B cell (primary cell): Measurements from ENCODE around the gene SCFD2. TPM values are rescaled to one million over a fixed set of nuclear protein-coding genes. Genes with fewer than 3 reads are reported as not detected.

Experiments
- ATAC-seq: fragments of 200-7000 bp; cut with Tn5 transposase; one replicate; pipeline ENCODE4 v1.10.0; 2021; ENCODE audit warnings: low read depth, mild to moderate bottlenecking, moderate number of reproducible peaks, moderate library complexity
- CTCF ChIA-PET: fragments of 350-600 bp; sonication (Branson Sonifier 250); formaldehyde crosslinking; loops from one replicate; lab custom pipeline; 2021; ENCODE audit warnings: antibody characterized with exemption, inconsistent platforms; lab: Charles Lee
- POLR2A ChIA-PET: fragments of 350-600 bp; sonication (Branson Sonifier 250); formaldehyde crosslinking; loops from one replicate; lab custom pipeline; 2021; ENCODE audit warnings: antibody characterized with exemption; lab: Charles Lee
- DNase-seq: peaks from one replicate; pipeline ENCODE4 v3.0.0; 2013
- H2AFZ ChIP-seq: 2 replicates; pipeline ENCODE4 v1.6.1; 2012; ENCODE audit warnings: mild to moderate bottlenecking, low read depth, low read length; ENCODE audit not compliant: insufficient read depth, poor library complexity, severe bottlenecking
- H3K27ac ChIP-seq, 2 donors: 1 replicate in 1 of 2; 2 replicates in 1 of 2; pipeline ENCODE4 v1.5.1; 2012 to 2013; ENCODE audit warnings: low read length in 2 of 2, mild to moderate bottlenecking in 2 of 2, moderate library complexity in 1 of 2
- H3K27me3 ChIP-seq, 4 experiments: fragments of 200-600 bp in 1 of 4; sonication (generic) in 1 of 4; replicated peaks in 1 of 4; 1 replicate in 2 of 4; 2 replicates in 2 of 4; pipeline versions ENCODE4 v1.6.1 to v1.7.0; 2013 to 2016; ENCODE audit warnings: low read length in 3 of 4, mild to moderate bottlenecking in 2 of 4, mixed read lengths in 1 of 4, moderate library complexity in 1 of 4; ENCODE audit not compliant: insufficient read depth in 4 of 4, control insufficient read depth in 3 of 4; ENCODE audit errors: control extremely low read depth in 1 of 4
- H3K36me3 ChIP-seq, 2 experiments: replicated peaks in 1 of 2; 1 replicate in 1 of 2; 2 replicates in 1 of 2; pipeline versions ENCODE4 v1.6.1 to v1.7.1; 2013; ENCODE audit warnings: low read length in 1 of 2; ENCODE audit not compliant: insufficient read depth in 2 of 2, control insufficient read depth in 1 of 2; ENCODE audit errors: control extremely low read depth in 1 of 2, extremely low read depth in 1 of 2
- H3K4me1 ChIP-seq, 2 donors: fragments of 200-600 bp in 1 of 2; sonication (generic) in 1 of 2; 1 replicate in 1 of 2; 2 replicates in 1 of 2; pipeline versions ENCODE4 v1.5.1 to v1.6.1; 2013 to 2017; ENCODE audit warnings: low read length in 2 of 2; ENCODE audit not compliant: control insufficient read depth in 2 of 2, insufficient read depth in 2 of 2
- H3K4me2 ChIP-seq: replicated peaks from 2 replicates; pipeline ENCODE3; 2012; ENCODE audit warnings: mild to moderate bottlenecking, low read depth, low read length; ENCODE audit not compliant: poor library complexity, severe bottlenecking
- H3K4me3 ChIP-seq, 5 experiments: fragments of 200-600 bp in 1 of 5; sonication (generic) in 1 of 5; 1 replicate in 3 of 5; 2 replicates in 2 of 5; pipeline versions ENCODE4 v1.5.1 to v1.7.0; 2011 to 2016; ENCODE audit warnings: low read length in 4 of 5, mild to moderate bottlenecking in 4 of 5, low read depth in 2 of 5, control low read depth in 1 of 5, moderate library complexity in 1 of 5; ENCODE audit not compliant: insufficient read depth in 1 of 5; ENCODE audit errors: control extremely low read depth in 1 of 5, extremely low read depth in 1 of 5
- H3K79me2 ChIP-seq: fragments of 200-600 bp; sonication (generic); one replicate; pipeline ENCODE4 v1.6.0; 2016; ENCODE audit warnings: low read length; ENCODE audit not compliant: control insufficient read depth, insufficient read depth
- H3K9ac ChIP-seq: fragments of 200-600 bp; sonication (generic); 2 replicates; pipeline ENCODE4 v1.6.1; 2017; ENCODE audit warnings: mild to moderate bottlenecking, low read length, moderate library complexity
- H3K9me3 ChIP-seq, 3 donors: one replicate each; pipeline versions ENCODE4 v1.6.1 to v1.7.1; 2013; ENCODE audit warnings: low read length in 2 of 3; ENCODE audit not compliant: control insufficient read depth in 2 of 3, insufficient read depth in 1 of 3; ENCODE audit errors: control extremely low read depth in 1 of 3
- H4K20me1 ChIP-seq: 2 replicates; pipeline ENCODE4 v1.6.0; 2012; ENCODE audit warnings: mild to moderate bottlenecking, low read length; ENCODE audit not compliant: insufficient read depth, control insufficient read depth, poor library complexity, severe bottlenecking
- H3K27ac Mint-ChIP-seq: one replicate; pipeline ENCODE4 v1.8.0; 2021; ENCODE audit warnings: mixed read lengths
- H3K27me3 Mint-ChIP-seq: one replicate; pipeline ENCODE4 v1.8.0; 2021; ENCODE audit warnings: mixed read lengths
- H3K4me1 Mint-ChIP-seq: one replicate; pipeline ENCODE4 v1.8.0; 2021; ENCODE audit warnings: mixed read lengths
- H3K4me3 Mint-ChIP-seq: one replicate; pipeline ENCODE4 v1.8.0; 2021; ENCODE audit warnings: mixed read lengths
- H3K9me3 Mint-ChIP-seq: one replicate; pipeline ENCODE4 v1.8.0; 2022; ENCODE audit warnings: mixed read lengths; ENCODE audit not compliant: insufficient read depth
- EZH2 ChIP-seq: IDR thresholded peaks from 2 replicates; pipeline ENCODE4 v1.6.1; 2012; ENCODE audit warnings: borderline replicate concordance, low read depth, mild to moderate bottlenecking, moderate library complexity, low read length; ENCODE audit not compliant: insufficient read depth, poor library complexity, severe bottlenecking
- WGBS: methylation state at CpG from one replicate; pipeline ENCODE4 v1.1.5; 2013; ENCODE audit warnings: missing lambda C conversion rate; ENCODE audit not compliant: insufficient coverage; 5-methylcytosine and 5-hydroxymethylcytosine counted together
- intact Hi-C: fragments of 100-400 bp; cut with micrococcal nuclease; formaldehyde crosslinking; loops from one replicate; pipeline ENCODE4 v1.10.0; 2022
- polyA plus RNA-seq: library from polyadenylated mRNA; depleted of rRNA; stranded (reverse); fragments of >200 nt; gene quantifications from 2 replicates; pipeline ENCODE4 v1.2.3, GENCODE V29; 2012
- total RNA-seq, 2 donors: library from RNA; stranded (reverse); fragments of 120-200 nt in 1 of 2; gene quantifications; 1 replicate in 1 of 2; 2 replicates in 1 of 2; pipeline versions ENCODE4 v1.2.3 to v1.2.4, GENCODE V29; 2013 to 2022
- TF ChIP-seq, protein P1 (sequence below): fragments of 200-600 bp; IDR thresholded peaks from one replicate; pipeline ENCODE4 v1.8.0; 2022; ENCODE audit warnings: antibody characterized with exemption, mild to moderate bottlenecking

SCFD2 gene
- total and polyA plus RNA-seq, 2 donors (not counting 1 experiment from before 2014, with no cell fraction given): 12.8 to 20.4 TPM

DNA sequence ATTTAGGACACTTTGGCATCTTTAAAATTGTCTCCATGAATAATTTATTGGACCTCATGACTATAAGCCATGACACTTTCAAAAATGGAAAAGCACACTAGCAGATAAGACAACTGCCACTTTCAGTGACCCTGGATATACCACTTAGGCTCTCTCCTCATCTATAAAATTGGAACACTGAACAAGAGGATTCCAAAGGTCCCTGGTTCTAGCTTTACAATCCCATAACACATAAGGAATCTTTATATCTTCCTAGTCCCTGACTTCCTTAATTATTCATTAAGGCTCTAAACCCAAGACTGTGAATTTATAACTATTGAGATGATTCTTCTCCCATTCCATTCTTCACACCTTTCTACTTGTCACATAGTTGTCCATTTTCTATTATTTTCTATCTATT lies 190.2 kb downstream of the SCFD2 start:
- H3K9me3 Mint-ChIP-seq: no peaks in the 10 kb centered on the region
- Histone ChIP-seq H4K20me1 (no peaks in the 10 kb centered on the region), H3K36me3 (no peaks in the 10 kb centered on the region), H3K27me3 (no peaks in the 10 kb centered on the region), H3K4me2 (peak overlapping the region; percentile 73), H3K4me3 (no peak overlapping the region), H3K9me3 (peaks cover 1 to 13% (median 7%) of the 10 kb centered on the region in 3 donors), H3K27ac (peak overlapping the region in 1 of 2 donors; percentile 80), H3K9ac (no peak overlapping the region), H3K79me2 (no peaks in the 10 kb centered on the region), H3K4me1 (peaks cover 10 to 26% of the 10 kb centered on the region in 2 donors), H2AFZ (no peak overlapping the region)
- intact Hi-C loops: no loop called here
- CTCF ChIA-PET: no interaction called here
- TF ChIP-seq, protein P1, sequence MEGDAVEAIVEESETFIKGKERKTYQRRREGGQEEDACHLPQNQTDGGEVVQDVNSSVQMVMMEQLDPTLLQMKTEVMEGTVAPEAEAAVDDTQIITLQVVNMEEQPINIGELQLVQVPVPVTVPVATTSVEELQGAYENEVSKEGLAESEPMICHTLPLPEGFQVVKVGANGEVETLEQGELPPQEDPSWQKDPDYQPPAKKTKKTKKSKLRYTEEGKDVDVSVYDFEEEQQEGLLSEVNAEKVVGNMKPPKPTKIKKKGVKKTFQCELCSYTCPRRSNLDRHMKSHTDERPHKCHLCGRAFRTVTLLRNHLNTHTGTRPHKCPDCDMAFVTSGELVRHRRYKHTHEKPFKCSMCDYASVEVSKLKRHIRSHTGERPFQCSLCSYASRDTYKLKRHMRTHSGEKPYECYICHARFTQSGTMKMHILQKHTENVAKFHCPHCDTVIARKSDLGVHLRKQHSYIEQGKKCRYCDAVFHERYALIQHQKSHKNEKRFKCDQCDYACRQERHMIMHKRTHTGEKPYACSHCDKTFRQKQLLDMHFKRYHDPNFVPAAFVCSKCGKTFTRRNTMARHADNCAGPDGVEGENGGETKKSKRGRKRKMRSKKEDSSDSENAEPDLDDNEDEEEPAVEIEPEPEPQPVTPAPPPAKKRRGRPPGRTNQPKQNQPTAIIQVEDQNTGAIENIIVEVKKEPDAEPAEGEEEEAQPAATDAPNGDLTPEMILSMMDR: no peak
- no peak for TF ChIP-seq EZH2
- no peak overlapping the region for H3K27ac Mint-ChIP-seq
- H3K4me3 Mint-ChIP-seq: no peak overlapping the region
- H3K4me1 Mint-ChIP-seq: peaks cover 24% of the 10 kb centered on the region
- ATAC-seq (no peak), DNase-seq (no peak)
- POLR2A ChIA-PET: no interaction called here
- no peaks in the 10 kb centered on the region for H3K27me3 Mint-ChIP-seq

- Histone ChIP-seq H2AFZ (no peak overlapping the region), H3K4me1 (peaks cover 10 to 26% of the 10 kb centered on the region in 2 donors), H3K27ac (no peak overlapping the region), H4K20me1 (no peaks in the 10 kb centered on the region), H3K79me2 (no peaks in the 10 kb centered on the region), H3K4me2 (no peak overlapping the region), H3K9me3 (peaks cover 1 to 13% (median 7%) of the 10 kb centered on the region in 3 donors), H3K9ac (no peak overlapping the region), H3K4me3 (no peak overlapping the region), H3K36me3 (no peaks in the 10 kb centered on the region), H3K27me3 (no peaks in the 10 kb centered on the region)
- ChIA-PET CTCF (no interaction called here), POLR2A (no interaction called here)
- no peak for DNase-seq
- no peak overlapping the region for H3K27ac Mint-ChIP-seq
- no peaks in the 10 kb centered on the region for H3K27me3 Mint-ChIP-seq
- no peaks in the 10 kb centered on the region for H3K9me3 Mint-ChIP-seq
- H3K4me1 Mint-ChIP-seq: peaks cover 24% of the 10 kb centered on the region
- TF ChIP-seq, protein P1: no peak
- TF ChIP-seq EZH2: no peak
- ATAC-seq: no peak
- intact Hi-C loops: no loop called here
- 93% methylated on average over 2 of the region's 3 CpGs for WGBS
- no peak overlapping the region for H3K4me3 Mint-ChIP-seq
Measured at GRCh38 chr4:53174823-53175222, 191.0 kb downstream of the SCFD2 start.
